B cell (primary cell): ENCODE data around the gene AKR1C3.

ENCODE experiments used
- CTCF ChIP-seq: fragments of 200-600 bp; IDR thresholded peaks from one replicate; pipeline ENCODE4 v1.8.0; 2022; ENCODE audit warnings: antibody characterized with exemption, mild to moderate bottlenecking
- EZH2 ChIP-seq: IDR thresholded peaks from 2 replicates; pipeline ENCODE4 v1.6.1; 2012; ENCODE audit warnings: borderline replicate concordance, low read depth, mild to moderate bottlenecking, moderate library complexity, low read length; ENCODE audit not compliant: insufficient read depth, poor library complexity, severe bottlenecking

- TF ChIP-seq CTCF (no peak), EZH2 (no peak)
Measured at GRCh38 chr10:5123886-5124285, 29.7 kb downstream of the AKR1C3 start.
